Body of pancreas (tissue), 4 donors: ENCODE measurements around the gene ATXN10.

Experiments
- POLR2A ChIP-seq, 3 donors: fragments of 450-650 bp; IDR thresholded peaks; one replicate each; pipeline ENCODE4 v1.6.1; 2016; ENCODE audit warnings: antibody characterized with exemption in 3 of 3, mild to moderate bottlenecking in 2 of 3
- TF ChIP-seq, protein P1 (sequence below), 7 experiments: fragments of 450-650 bp in 4 of 7; fragments of 200-600 bp in 3 of 7; sonication (generic) in 3 of 7; IDR thresholded peaks; one replicate each; pipeline ENCODE4 v1.5.1; 2016 to 2019; ENCODE audit warnings: antibody characterized with exemption in 7 of 7

DNA sequence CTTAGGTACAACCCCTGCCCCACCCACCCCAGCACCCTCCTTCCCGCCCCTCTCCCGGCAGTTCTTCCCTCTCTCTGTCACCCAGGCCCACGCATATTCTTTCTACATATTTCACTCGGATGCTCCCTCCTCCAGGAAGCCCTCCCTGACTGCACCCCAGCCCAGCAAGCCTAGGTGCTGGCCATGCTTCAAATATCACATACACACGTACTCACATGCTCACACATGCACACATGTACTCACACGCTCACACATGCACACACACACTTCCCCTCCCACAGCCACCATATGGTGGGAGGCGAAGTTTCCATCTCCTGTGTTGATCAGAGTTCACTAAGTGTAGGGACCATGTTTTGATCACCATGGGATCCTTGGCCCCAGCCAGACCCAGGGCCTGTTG is 214.9 kb downstream of the ATXN10 start:
- TF ChIP-seq, protein P1, sequence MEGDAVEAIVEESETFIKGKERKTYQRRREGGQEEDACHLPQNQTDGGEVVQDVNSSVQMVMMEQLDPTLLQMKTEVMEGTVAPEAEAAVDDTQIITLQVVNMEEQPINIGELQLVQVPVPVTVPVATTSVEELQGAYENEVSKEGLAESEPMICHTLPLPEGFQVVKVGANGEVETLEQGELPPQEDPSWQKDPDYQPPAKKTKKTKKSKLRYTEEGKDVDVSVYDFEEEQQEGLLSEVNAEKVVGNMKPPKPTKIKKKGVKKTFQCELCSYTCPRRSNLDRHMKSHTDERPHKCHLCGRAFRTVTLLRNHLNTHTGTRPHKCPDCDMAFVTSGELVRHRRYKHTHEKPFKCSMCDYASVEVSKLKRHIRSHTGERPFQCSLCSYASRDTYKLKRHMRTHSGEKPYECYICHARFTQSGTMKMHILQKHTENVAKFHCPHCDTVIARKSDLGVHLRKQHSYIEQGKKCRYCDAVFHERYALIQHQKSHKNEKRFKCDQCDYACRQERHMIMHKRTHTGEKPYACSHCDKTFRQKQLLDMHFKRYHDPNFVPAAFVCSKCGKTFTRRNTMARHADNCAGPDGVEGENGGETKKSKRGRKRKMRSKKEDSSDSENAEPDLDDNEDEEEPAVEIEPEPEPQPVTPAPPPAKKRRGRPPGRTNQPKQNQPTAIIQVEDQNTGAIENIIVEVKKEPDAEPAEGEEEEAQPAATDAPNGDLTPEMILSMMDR (IDR thresholded peaks at IDR 0.05), result no peak
- TF ChIP-seq POLR2A (IDR thresholded peaks at IDR 0.05), result no peak
